Stimulated activated CD4-positive, alpha-beta T cell treated with anti-CD3 and anti-CD28 coated beads, Interleukin-4, amount 100 ng/mL, for 24 hours (primary cell): ENCODE data around the gene RCOR1.
A peak's percentile ranks its signal among the peaks of the same experiment; 100 is the strongest.

ENCODE experiments used
- DNase-seq: peaks from one replicate; pipeline ENCODE4 v3.0.0-alpha.2; 2020

Gene RCOR1

DNA sequence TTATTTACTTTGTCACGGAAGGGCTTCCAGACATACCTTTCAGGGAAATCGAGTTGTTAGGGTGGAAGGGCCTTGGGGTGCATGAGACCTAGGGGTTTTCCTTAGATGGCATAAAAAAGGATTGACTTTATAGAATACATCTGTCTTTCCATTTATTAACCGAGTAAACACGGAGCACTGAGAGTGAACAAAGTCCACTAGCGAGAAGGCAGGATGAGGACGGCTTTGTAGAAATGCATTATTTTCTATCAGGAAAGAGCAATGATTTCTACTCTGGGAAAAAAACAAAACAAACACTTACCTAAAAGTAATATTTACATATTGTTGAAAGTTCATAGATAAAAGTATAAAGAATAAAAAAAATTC, 91.8 kb downstream of the RCOR1 start:
- no peak for DNase-seq

DNA sequence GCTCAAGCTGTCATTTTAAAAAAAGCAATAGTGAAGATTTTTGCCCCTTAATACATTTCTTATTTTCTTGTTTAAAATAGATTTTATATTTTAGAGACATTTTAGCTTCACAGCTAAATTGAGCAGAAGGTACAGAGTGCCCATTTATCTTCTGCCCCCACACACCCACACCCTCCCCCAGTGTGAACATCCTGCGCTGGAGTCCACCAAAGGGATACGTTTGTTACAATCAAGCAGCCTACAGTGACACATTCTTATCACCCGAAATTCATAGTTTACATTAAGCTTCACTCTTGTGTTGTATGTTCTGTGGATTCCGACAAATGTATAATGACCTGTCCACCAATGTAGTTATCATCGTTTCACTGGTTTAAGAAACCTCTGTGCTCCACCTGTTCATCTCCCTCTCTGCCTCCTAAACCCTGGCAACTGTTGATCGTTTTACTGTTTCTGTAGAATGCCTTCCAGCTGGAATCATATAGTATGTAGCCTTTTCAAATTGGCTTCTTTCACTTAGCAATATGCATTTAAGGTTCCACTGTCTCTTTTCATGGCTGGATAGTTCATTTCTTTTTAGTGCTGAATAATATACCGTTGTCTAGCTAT, 93.8 kb downstream of the RCOR1 start:
- no peak for DNase-seq

DNA sequence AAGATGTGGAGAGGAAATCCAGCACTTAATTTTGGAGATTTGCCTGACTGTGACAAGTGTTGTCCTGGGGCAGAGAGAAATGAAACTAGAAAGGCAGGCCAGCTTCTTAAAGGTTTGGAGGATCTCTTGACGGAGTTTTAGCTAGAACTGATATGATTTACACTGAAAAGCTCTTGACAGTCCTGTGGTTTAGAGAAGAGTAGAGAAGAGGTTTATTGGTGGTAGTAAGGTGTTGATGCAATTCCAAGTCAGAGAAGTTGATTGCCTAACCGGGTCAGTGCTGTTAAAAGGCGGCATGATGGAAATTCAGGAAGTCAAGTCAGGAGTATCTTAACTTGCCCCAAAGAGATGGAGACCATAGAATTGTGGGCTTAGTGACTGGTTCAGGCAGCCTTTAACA, 95.8 kb downstream of the RCOR1 start:
- DNase-seq, result no peak

DNA sequence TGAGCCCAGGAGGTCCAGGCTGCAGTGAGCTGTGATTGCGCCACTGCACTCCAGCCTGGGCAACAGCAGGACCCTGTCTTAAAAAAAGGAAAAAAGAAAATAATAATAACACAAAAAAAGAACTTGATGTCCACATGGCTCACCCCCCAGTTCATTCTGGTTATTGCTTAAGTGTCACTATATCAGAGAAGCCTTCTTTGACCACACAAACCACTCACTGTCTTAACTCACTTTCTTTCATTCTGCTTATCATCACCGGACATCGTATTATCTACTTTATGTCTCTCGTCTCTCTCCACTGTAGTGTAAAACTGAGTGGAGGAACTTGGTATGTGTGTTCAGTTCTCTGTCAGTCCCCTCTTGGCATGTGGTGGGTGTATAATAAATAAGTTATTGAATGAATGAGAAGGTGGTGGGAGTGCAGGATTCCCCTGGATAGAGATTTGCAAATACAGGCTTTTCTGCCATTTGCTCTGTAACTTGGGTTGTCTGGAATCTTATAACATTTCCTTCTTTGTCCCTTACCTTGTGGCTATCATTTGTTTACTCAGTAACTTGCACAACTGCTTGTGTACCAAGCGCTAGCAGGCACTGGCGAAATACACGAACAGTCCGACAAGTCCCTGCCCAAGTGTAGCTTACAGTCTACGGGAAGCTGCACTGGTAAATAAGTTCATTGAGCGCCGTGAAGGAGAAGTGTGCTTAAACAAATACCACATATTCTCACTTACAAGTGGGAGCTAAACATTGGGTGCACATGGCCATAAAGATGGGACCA, 98.2 kb downstream of the RCOR1 start:
- no peak for DNase-seq

DNA sequence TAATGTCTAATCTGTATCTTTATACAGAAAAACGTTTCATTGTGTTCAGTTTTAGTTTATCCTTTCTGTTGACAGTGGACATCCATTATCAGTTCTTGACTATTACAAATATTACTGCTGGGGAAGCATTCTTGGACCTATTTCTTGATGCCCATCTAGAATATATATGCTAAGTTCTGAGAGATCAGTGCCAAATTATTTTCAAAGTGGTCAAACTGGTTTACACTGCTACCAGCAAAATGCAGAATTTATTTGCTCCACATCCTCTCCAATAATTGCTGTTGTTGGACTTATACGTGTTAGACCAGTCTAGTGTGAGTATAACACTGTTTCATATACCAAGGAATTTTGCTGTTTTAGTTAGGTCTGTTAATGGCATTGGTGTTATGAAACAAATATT, 99.3 kb downstream of the RCOR1 start:
- no peak for DNase-seq

DNA sequence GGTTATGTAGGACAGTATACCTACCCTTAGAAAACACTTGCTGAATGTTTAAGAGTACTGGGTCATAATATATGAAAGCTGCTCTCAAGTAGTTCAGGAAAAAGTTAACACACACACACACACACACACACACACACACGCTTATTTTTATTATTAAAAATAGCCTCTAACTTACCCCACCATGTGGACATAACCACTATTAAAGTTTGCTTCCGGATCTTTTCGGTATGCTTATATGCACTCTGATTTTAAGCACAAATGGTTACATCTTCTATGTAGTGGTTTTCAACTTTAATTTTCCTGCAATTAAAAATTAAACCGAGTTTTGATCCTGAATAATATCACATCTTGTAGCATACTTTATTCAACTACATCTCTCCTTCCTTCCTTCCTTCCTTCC, 99.9 kb downstream of the RCOR1 start:
- DNase-seq, result no peak

DNA sequence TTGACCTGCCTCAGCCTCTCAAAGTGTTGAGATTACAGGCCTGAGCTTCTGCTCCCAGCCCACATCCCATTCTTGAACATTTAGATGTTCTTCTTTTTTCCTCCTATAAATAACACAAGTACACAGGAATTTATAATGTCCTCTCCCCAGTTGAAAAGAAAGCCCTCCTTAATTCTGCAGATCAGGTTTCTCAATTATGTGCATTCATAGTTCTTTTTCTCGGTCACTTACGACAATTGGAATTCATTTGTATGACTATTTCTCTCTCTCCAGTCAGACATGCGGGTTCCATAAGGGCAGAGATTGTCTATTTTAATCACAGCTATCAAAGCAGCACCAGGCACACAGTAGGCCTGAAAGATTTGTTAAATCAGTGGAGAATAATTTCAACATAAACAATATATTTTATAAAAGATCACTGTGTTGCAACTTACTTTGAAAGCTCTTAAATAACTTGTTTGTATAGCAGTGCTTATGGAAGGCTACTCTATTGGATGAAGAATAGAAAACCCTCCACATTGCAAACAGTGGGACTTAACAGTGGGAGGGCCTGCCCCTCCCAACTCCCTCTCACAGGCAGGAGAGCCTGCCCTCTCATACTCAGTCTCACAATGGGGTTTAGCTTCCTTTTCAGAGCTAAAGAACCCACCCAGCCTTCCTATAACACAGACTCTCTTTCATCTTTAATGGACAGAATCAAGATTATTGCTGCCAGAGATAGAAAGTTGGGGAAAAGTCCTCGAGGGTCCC, 100.7 kb downstream of the RCOR1 start:
- DNase-seq, result no peak

DNA sequence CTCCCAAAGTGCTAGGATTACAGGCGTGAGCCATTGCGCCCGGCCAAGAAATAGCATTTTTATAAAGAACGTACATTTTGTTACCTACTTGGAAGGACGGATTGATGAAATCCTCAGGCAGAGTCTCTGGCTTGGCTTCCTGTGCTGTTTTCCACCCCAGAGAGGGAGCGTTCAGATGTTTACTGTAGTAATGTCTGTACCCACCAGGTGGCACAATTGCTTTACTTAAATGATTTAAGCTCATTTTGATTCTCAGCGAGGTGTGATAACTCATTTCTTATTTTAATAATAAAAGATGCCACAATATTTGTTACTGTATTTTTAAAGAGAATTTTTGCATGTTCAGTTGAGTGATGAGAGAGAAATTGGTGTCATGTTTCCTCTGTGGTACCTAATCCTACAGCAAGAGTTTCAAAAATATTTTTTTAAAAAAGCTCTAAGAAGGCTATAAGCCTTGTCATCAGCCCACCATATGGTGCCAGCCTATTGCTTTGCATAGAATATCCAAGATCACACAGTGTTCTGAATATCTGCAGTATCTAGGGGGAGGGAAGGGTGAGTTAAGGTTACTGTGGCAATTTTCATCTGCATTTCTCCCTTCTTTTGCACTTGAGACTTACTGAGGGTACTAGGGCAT, 102.2 kb downstream of the RCOR1 start:
- peak; percentile 74 for DNase-seq

DNA sequence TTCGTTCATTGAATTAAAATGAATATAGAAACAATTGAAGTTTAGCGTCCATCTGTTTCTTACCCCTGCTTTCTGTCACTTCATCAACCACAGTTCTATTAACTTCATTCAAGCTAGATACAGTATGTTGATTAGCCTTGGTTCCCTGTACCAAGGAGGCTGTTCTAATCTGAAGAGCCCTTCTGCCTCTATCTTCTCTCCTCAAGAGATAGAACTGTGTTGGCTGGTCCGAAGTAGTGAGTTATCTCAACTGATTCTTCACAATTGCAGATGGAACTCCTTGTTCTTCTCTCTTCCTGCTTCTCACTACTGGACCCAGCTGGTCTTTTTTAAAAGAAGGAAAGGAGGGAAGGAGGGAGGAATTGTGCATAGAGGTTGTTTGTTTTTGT, 102.7 kb downstream of the RCOR1 start:
- DNase-seq, result no peak

DNA sequence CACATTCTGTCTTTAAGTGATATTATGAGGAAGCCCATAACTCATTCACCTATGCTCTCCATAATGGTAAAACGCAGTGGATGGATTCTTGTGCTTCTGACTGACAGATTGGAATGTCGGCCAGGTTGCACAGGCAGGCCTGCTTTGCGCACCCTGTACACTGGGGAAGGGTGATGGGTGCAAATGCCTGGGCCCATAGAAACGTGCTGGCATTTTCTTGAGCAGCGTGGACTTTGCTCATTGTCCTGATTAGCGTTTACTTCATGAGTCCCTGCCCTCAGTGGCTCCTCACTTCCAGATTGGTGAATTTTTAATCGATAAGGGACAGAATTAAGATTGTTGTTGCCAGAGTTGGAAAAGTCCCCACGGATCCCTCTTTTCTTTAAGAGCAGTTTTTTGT, 103.9 kb downstream of the RCOR1 start:
- DNase-seq, result no peak

DNA sequence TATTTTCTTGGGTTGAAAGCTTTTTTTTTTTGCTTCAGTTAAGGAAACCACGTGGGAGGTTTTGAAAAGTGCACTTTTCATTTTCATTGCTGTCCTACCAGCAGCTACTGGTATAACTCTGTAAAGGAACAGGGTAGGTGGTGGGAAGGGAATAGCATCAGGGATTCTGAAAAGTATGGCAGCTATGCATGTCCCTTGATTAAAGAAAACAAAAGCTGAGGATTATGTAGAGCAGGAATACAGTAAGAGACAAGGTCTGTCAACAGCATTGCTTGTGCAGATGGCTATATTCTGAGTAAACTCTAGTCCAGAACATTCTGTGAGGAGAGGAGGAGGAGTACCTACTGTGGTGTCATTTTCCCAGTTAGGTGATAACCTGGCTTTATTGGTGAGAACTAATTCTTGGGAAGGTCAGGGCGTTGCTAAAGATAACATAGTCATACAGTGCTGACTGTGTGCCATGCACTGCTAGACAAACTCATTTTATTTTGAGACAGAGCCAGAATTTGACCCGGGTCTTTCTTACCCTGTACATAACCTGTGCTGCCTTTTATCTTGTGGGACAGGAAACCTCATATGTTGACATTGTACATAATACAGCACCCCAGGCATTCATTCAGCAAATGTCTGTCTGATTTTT, 104.5 kb downstream of the RCOR1 start:
- DNase-seq, result no peak

DNA sequence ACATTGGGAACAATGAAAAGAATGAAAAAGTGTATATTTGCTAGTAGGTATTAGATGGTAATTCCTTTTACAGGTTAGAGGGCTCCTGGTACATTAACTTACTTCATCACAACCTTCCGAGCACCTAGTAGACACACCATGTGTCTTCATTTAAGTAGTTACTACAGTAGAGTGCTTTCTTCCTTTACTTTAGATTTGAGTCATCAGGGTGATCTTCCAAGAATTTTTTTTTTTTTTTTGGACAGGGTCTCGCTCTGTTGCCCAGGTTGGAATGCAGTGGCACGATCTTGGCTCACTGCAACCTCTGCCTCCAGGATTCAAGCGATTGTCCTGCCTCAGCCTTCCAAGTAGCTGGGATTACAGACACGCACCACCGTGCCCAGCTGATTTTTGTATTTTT, 105.1 kb downstream of the RCOR1 start:
- no peak for DNase-seq

DNA sequence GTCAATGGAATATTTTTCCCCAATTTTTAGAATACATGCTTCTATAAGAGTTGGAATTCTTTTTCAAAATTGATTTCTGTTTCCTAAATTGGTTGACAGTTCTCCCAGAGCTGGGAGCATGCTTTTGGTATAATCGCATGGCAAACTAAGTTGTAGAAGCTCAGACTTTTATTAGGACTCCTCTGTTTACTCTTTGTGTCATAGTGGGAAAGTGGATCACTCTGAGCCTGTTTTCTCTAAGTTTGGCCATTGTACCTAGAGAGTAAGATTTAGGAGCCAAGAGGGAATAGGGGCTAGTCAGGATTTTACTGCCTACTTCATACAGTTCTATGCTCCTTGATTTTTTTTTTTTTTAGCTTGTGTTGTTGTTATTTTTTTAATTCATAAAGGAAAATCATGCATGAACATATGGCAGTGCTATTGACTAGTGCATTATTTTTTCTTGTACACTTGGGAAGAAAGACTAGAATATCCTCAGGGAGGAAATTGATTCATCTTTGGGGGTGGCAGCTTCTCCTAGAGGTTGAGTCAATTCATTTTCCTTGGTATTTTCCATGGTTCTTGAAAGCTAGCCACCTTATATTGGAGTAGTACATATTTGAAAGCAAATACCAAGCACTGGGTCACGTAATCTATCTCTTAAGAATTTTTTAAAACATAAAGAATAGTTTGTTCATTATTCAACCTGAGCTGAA, 107.1 kb downstream of the RCOR1 start:
- no peak for DNase-seq

DNA sequence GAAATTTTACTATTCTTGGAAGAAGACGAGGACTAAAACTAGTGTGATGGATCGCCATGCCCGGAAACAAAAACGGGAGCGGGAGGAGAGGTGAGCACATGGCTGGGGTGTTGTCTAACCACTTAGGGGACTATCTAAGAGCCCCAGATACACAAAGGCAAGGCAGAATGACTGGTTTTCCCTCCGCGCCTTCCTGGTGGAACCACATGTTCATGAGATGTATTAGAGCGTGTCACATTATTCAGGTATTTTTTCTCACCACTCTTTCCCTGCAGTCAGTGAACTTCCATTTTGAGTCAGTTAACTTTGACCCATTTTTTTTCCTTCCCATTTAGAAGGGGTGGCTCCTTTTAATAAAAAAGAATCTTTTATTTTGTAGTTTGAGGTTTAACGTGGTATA, 116.0 kb downstream of the RCOR1 start:
- no peak for DNase-seq

DNA sequence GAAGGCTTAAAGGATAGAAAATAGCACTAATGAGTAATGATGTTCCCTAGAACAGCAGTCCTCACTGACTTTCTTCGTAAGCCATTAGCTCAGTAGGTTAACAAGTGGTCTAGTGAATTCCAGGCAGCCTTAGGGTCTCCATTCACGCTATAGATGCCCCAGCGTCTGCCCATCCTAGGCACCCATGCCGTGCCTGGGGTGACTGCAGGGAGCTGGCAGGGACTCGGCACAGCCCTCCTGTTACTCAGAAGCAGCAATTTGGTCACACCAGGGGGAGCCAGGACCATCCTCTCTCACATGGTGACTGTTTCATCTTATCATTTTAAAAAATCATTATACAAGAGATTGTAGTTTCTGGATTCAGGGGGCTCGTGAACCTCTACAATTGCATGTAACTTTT, 118.8 kb downstream of the RCOR1 start:
- no peak for DNase-seq

DNA sequence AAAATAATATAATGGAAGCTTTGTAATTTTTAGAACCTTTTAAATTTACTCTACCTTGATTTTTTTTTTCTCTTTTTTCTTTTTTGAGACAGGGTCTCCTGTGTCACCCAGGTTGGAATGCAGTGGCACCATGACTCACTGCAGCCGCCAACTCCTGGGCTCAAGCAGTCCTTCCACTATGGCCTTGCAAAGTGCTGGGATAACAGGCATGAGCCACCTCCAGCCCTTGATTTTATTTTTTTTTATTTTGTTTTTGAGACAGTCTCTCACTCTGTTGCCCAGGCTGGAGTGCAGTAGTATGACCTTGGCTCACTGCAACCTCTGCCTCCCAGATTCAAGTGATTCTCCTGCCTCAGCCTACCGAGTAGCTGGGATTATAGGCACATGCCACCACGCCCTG, 119.5 kb downstream of the RCOR1 start:
- no peak for DNase-seq

DNA sequence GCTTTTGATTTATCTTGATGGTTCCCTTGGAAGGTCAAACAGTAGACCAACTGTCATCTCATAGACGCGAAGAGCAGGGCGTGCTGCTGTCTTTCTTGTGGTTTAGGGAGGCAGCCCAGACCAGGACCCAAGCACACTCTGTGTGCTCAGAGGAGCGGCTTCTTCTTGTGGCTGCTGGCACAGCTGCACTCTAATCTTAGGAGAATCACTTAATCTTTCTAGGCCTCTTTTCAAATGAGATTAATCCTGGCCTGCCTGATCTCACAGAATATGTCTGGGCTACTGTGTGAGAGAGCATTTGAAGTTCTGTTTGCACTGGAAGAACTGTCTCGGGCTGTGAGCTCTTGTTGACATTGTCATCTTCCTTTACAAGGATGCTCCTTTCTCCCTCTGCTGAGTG, 124.8 kb downstream of the RCOR1 start:
- no peak for DNase-seq

DNA sequence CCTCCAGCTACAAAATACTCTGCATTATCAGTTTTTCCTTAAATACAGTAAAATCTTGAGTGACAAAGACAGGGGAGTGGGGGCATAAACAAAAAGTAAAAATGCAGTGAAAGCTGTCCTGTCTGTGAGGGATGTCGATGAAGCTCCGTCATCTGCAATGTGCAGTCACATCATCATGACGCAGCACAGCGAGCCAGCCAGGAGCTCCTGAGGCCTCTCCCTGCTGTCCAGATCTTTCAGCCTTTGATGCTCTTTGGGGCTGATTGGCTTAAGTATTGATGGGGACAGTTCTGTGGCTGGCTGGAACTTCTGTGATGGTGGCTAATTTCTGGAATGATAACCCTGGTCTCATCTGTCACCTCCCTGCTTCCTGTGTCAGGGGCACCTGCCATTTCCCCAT, 130.2 kb downstream of the RCOR1 start:
- DNase-seq, result no peak

DNA sequence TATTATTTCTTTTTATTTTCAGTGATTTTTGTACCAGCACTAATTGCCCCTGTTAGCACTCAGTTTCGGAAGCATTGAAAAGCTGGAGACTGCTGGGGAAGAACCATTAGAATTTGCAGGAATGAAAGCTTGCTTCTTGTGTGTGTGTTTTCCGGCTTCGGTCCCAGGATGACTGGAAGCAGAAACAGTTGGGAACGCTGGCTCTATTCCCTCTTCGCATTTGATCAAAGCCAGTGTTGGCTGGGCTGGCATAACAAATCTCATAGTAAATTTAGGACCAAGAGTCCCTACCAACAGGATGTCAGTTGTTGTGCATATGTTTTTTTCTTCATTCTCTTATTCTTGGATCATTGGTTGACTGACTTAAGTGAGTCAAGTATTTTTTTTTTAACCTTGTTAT, 131.2 kb downstream of the RCOR1 start:
- no peak for DNase-seq

DNA sequence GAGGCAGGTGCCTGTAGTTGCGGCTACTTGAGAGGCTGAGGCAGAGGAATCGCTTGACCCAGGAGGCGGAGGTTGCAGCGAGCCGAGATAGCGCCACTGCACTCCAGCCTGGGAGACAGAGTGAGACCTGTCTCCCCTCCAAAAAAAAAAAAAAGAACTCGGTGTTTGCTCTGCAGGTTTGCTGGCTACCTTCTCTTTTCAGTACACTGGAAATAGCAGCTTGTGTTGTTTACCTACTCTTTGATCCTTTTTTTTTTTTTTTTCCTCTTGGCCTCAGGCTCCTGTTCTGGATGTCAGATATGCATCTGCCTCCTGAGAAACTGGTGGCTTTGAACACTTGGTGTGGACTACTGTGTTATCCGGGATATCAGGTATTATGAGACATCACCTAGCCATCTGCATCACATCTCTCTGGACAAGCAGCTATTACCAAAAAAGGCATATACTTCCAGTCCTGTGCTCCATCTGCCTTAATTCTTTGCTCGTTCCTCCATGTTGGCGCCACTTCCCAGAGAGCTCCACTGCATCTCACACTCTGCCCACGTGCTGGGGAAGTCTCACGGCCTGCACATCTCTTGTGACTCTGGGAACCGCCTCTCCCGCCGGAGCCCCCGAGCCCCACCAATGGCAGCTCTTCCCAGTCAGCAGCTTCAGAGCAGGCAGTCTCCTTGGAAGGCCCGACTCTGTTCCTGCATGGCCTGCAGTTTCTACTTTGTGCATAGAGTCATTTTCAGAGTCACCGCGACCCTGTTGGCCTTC, 133.9 kb downstream of the RCOR1 start:
- DNase-seq, result no peak

DNA sequence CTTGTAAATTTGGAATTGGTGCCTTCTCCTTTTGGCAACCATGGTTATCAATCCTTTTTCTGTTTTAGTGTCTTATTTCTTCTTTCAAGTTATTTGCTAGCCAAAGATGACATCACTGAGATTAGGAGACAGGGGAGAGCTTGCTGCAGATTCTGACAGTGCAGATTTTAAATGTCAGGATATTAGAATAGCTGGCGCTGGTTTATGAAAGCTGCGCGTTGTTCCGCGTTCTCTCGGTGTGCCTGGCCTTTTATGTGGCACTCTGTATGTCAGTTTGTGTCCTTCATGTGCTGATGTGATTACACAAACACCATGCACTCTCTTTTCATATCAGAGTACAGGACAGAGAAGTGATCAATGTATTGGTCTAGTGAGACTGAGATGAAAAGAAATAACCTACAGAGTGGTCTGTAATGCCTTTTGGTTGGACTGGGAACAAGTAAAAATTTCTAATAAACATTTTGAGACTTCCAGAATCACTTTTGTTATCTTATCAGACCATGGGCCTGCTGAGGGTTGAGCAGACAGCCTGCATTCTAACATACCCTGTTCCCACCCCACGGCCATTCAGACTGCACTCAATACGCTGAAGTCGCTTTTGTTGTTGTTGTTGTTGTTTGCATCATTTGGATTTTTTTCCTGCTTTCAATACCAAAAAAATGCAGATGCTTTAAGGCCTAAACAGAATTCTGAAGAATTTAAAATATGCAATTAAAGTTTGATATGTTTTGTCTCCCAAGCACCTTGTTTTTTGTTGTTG, 135.1 kb downstream of the RCOR1 start:
- DNase-seq, result no peak
